Epithelial cell of esophagus (primary cell): ENCODE results near the gene PLD6.

Experiments
- DNase-seq: peaks from one replicate; pipeline ENCODE4 v3.0.0; 2010; ENCODE audit warnings: low read depth
- H3K4me3 ChIP-seq: 2 replicates; pipeline ENCODE4 v1.5.1; 2011; ENCODE audit warnings: mild to moderate bottlenecking, low read length, control low read depth
- TF ChIP-seq, protein P1 (sequence below): IDR thresholded peaks from 2 replicates; pipeline ENCODE4 v1.5.1; 2011; ENCODE audit warnings: low read depth, mild to moderate bottlenecking, low read length, control low read depth, inconsistent platforms; ENCODE audit not compliant: insufficient read depth; ENCODE audit errors: missing control alignments

The PLD6 gene

DNA sequence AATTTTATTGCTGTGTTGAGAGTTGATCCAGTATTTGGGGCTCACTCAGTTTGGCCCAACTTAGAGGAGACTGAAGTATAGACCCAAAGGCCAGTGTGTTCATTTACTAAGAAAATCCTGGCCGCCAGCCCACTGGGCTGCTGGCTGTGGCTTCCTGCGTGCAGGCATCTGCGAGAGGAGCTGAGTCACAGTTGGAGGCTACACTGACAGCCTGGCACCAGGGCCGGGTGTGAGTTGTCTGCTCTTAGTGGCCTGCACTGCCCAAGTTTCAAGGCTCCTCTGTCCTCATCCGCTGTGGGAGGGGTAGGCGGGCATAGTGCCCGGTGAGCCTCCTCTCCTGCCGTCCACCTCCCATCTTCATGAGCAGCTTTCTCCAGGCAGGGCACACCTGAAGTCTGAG, 54.2 kb downstream of the PLD6 start:
- TF ChIP-seq, protein P1, sequence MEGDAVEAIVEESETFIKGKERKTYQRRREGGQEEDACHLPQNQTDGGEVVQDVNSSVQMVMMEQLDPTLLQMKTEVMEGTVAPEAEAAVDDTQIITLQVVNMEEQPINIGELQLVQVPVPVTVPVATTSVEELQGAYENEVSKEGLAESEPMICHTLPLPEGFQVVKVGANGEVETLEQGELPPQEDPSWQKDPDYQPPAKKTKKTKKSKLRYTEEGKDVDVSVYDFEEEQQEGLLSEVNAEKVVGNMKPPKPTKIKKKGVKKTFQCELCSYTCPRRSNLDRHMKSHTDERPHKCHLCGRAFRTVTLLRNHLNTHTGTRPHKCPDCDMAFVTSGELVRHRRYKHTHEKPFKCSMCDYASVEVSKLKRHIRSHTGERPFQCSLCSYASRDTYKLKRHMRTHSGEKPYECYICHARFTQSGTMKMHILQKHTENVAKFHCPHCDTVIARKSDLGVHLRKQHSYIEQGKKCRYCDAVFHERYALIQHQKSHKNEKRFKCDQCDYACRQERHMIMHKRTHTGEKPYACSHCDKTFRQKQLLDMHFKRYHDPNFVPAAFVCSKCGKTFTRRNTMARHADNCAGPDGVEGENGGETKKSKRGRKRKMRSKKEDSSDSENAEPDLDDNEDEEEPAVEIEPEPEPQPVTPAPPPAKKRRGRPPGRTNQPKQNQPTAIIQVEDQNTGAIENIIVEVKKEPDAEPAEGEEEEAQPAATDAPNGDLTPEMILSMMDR = no peak
- peak; percentile 92 for DNase-seq
- H3K4me3 ChIP-seq = no peak overlapping the region

DNA sequence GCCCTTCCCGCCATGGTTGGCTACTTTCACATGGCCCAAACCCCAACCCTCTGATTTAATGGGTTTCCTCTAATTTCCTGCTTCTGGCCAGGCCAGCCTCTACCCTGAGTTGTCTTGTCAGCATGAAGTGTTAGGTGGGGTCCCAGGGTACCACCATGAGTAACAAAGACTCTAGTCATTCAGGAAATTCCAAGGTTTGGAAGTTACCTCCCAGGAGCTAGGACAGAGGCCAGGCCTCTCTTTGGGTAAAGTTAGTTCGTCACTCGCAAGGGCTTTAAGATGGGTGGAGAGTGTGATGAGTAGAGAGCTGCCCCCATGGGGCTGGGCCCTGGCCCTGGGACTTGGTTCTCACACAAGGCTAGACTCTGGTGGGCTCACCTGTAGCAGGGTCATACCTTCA, 54.6 kb downstream of the PLD6 start:
- TF ChIP-seq, protein P1 = no peak
- DNase-seq = peak; percentile 37
- no peak overlapping the region for H3K4me3 ChIP-seq

DNA sequence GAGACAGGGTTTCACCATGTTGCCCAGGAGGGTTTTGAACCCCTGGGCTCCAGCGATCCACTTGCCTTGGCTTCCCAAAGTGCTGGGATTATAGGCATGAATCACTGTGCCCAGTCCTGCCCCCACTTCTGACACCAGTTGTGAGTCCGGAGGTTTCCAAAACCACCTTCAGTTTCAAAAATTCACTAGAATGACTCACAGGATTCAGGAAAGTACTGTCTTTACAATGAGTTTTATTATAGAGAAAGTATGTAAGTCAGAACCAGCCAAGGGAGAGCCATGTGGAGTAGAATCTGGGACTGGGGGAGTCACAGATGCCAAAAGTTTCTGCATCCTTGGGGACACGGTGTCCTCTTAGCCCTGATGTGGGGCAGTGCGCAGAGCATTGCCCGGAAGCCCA, 55.1 kb downstream of the PLD6 start:
- H3K4me3 ChIP-seq = no peak overlapping the region
- DNase-seq = peak; percentile 78
- TF ChIP-seq, protein P1 = no peak
